ENCODE results near the gene PLPPR1.

PLPPR1 gene

DNA sequence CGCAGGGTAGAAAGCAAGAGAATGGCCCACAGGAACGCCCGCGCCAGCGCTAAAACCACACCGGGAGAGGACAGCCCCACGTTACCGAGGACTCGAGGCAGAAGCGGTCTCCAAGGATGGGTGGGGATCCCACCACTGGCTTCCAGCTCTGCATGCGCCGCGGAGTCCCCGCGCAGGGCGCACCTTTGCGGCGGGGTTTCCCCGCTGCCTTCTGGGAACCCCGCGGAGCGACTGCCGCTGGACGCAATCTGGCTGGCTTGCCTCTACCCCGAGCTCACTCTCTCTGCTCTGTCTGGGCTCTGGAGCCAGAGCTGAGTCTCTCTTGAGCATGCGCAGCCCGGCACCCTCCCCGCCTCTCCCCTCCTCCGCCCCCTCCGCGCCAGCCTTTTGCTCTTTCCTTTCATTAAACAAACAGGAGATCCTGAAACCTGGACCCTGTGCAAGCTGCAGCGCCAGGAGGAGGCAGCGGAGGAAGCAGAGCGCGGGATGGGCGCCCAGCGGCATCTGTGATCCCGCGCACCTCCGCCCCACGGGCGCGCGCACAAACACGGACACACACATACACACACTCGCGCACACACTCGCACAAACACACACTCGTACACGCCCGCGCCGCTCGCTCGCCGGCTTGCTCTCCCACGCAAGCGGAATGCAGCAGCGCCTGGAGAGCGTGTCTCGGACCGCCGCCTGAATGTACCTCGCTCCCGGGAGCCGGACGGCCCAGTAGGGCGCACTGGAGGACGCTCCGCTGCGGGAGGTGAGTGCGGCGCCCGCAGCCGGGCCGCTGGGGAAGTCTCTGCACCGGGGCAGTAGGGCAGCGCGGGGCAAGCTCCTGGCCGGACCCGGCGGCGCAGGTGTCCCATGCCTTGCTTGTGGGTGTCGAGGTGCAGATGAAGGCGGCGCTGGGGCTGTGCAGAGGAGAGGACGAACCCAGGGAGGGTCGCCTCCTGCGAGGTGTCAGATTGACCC is at the start of gene PLPPR1:
PLPPR1 (plus strand) TSS at position 382 of the 969 bp plus-strand sequence.
- no peak within 1 kb of the TSS for H3K27ac Mint-ChIP-seq
- no peak for DNase-seq
- H3K36me3 Mint-ChIP-seq (ENCODE audit: low read depth), result no peaks in the 10 kb centered on the region
- H3K9me3 Mint-ChIP-seq, result peaks cover under 1% of the 10 kb centered on the region
- peak within 1 kb of the TSS; percentile 14 for H3K4me3 Mint-ChIP-seq
- H3K27me3 Mint-ChIP-seq, result peaks cover 54% of the 10 kb centered on the region
- H3K4me1 Mint-ChIP-seq (ENCODE audit: low read depth), result no peaks in the 10 kb centered on the region

DNA sequence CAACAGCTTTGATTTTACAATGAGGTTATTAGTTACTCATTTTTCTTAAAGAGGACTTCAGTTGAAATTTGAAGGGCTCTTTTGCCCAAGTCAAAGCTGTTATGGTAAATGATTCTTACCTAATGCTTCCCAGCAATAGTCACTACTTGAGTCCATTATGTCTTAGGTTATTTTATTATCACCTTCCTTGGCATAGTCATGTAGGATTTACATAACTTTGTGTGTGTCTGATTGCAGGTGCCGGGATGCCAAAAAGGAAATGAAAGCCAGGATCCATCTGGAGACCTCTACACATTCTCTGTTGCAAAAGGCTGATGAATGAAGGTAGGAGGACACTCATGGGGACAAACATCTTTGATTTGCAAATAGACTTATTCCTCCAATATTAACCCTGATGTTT is 38.8 kb upstream of the PLPPR1 start:
- Mint-ChIP-seq H3K4me3 (no peak overlapping the region), H3K27ac (no peak overlapping the region), H3K36me3 (ENCODE audit: low read depth) (no peaks in the 10 kb centered on the region), H3K9me3 (no peaks in the 10 kb centered on the region), H3K27me3 (no peaks in the 10 kb centered on the region), H3K4me1 (ENCODE audit: low read depth) (no peaks in the 10 kb centered on the region)
- DNase-seq, result no peak

DNA sequence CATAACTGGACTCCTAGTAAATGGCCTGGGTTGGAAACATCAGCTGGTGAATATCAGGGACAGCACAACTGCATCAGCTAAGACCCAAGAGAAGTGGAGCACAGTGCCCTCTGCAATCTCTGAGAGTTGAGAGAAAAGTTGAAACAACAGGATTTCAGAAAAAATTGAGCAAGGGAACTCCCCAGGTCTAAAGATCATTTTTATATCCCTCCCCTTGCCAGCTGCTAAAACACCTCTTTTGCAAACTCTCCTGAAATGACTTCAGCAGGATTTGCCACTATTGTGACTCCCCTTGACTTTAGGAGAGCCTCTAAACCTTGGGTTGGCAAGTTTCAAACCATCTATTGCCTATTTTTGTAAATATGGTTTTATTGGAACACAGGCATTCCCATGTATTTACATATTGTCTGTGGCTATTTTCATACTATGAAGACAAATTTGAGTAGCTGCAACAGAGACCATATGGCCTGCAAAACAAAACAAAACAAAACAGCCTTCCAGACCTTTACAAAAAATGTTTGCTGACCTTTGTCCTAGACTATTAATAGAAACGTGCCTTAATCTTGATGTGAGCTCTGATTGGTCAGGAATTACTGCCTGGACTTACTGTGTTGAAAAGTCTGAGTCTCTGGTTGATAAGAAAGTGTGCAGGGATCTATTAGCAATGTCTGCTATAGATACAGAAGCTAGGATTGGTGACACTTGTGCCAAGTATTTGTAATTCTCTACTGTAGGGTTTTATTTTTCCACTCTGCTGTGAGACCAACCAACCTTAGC is 37.7 kb upstream of the PLPPR1 start:
- H3K4me3 Mint-ChIP-seq, result no peak overlapping the region
- H3K9me3 Mint-ChIP-seq, result no peaks in the 10 kb centered on the region
- no peaks in the 10 kb centered on the region for H3K4me1 Mint-ChIP-seq (ENCODE audit: low read depth)
- no peak for DNase-seq
- H3K27ac Mint-ChIP-seq, result no peak overlapping the region
- no peaks in the 10 kb centered on the region for H3K36me3 Mint-ChIP-seq (ENCODE audit: low read depth)
- H3K27me3 Mint-ChIP-seq, result no peaks in the 10 kb centered on the region

DNA sequence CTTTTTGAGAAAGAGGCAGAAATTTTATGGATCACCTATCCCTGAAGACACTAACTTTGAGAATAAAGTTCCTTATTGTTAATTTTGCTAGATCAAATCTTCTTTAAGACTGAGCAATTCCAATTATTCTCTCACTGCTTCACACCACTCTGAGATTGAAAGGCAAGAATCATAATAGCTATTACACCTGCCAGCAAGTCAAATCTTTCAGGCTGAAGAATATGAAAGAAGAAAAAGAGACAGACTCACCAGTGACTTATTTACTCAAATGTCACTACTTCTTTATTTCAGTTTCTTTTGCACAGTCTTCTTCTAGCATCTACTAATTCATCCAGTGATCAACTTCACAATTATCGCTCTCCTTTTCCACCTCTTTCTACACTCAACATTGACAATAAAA is 35.9 kb upstream of the PLPPR1 start:
- H3K27ac Mint-ChIP-seq, result no peak overlapping the region
- H3K4me1 Mint-ChIP-seq (ENCODE audit: low read depth), result no peaks in the 10 kb centered on the region
- H3K36me3 Mint-ChIP-seq (ENCODE audit: low read depth), result no peaks in the 10 kb centered on the region
- DNase-seq, result no peak
- no peaks in the 10 kb centered on the region for H3K27me3 Mint-ChIP-seq
- no peaks in the 10 kb centered on the region for H3K9me3 Mint-ChIP-seq
- H3K4me3 Mint-ChIP-seq, result no peak overlapping the region

DNA sequence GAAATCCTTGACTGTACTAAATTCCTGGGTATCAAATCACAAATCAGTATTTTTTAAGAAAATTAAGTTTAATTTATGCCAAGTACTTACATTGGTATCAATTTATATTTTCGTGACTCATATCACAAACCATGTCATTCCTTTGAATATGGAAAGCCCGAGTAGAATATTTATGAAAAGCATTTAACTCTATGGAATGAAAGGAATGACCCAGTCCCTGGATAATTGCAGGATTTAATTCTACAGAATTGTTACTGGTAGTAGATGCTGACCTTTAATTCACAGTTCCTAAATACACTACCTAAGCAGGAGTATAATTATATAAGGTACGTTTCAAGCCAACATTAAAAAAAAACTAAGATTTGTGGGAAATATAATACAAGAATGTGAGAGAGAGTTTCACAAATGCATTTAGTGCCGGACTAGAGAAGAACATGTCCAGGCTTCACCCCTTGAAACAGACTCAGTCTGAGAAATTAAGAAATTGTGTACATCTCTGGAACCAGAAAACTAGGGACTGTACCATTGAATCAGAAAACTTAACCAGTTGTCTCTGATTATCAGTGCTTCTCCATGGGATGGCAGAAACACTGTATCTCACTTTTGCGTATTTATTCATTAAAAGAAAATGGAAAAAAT is 28.5 kb upstream of the PLPPR1 start:
- H3K27me3 Mint-ChIP-seq, result no peaks in the 10 kb centered on the region
- no peak overlapping the region for H3K27ac Mint-ChIP-seq
- H3K4me1 Mint-ChIP-seq (ENCODE audit: low read depth), result no peaks in the 10 kb centered on the region
- no peak overlapping the region for H3K4me3 Mint-ChIP-seq
- DNase-seq, result no peak
- H3K9me3 Mint-ChIP-seq, result no peaks in the 10 kb centered on the region
- H3K36me3 Mint-ChIP-seq (ENCODE audit: low read depth), result no peaks in the 10 kb centered on the region

DNA sequence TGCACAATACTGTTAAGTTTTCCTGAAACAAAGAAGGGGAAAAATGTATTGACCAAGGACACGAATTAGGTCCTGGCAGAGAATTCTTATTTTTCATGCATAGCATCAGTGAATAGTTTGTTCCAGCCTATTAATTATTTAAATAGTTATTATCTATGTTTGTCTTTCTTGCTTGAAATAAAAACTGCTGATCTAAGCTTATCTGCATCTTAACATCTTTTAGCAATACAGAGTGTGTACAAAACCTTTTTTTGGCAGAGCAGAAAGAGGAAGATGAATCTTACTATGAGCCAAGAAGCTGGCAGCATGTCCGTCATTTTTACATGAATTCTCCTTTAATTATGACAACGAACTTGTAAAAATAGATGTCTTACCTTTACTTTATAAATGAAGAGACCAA is 23.3 kb upstream of the PLPPR1 start:
- peaks cover 17% of the 10 kb centered on the region for H3K9me3 Mint-ChIP-seq
- no peak overlapping the region for H3K27ac Mint-ChIP-seq
- no peaks in the 10 kb centered on the region for H3K36me3 Mint-ChIP-seq (ENCODE audit: low read depth)
- H3K4me3 Mint-ChIP-seq, result no peak overlapping the region
- H3K4me1 Mint-ChIP-seq (ENCODE audit: low read depth), result no peaks in the 10 kb centered on the region
- no peak for DNase-seq
- no peaks in the 10 kb centered on the region for H3K27me3 Mint-ChIP-seq

DNA sequence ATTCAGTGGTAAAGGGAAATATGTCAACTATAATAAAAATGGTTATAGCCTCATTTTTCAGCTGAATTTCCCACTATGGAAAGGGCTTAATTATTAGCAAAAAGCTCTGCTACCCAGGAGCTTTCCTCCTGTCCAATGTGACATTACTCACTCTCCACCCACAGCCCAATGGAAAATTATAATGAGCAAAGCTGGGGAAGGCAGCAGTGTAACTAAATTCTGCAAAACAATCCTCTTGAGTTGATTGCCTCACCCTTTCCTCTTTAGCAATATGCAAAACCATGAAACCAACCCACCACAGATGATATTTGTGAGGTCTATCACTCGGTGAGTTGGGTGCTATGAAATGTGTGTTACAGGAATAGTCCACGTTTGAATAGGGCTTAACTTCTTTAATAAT is 14.0 kb upstream of the PLPPR1 start:
- H3K27me3 Mint-ChIP-seq, result no peaks in the 10 kb centered on the region
- H3K4me3 Mint-ChIP-seq, result no peak overlapping the region

DNA sequence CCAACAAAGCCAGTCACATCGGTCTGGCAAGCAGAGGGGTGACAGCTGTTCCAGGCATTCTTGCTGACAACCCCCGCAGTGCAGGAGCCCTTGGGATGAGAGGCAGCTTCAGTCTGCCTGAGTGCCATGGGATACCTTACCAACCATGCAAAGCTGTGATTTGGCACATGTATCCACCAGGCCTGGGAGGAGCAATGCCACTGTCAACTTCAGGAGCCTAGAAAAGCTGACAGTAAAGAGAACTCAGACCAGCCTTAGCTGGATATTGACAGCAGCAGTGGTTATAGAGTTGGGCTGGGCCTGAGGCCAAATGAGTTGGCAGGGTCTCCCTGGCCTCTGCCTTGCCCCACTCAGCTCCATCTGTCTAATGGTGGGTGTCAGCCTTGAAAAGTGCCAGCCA is 10.1 kb upstream of the PLPPR1 start:
- Mint-ChIP-seq H3K4me1 (ENCODE audit: low read depth) (no peaks in the 10 kb centered on the region), H3K9me3 (no peaks in the 10 kb centered on the region), H3K36me3 (ENCODE audit: low read depth) (no peaks in the 10 kb centered on the region), H3K4me3 (no peak overlapping the region), H3K27me3 (no peaks in the 10 kb centered on the region), H3K27ac (no peak overlapping the region)
- no peak for DNase-seq

More for the DNA sequence above, 14.0 kb upstream of the PLPPR1 start:
- Mint-ChIP-seq H3K4me1 (ENCODE audit: low read depth) (no peaks in the 10 kb centered on the region), H3K36me3 (ENCODE audit: low read depth) (no peaks in the 10 kb centered on the region), H3K9me3 (no peaks in the 10 kb centered on the region), H3K27ac (no peak overlapping the region)
- DNase-seq, result no peak

DNA sequence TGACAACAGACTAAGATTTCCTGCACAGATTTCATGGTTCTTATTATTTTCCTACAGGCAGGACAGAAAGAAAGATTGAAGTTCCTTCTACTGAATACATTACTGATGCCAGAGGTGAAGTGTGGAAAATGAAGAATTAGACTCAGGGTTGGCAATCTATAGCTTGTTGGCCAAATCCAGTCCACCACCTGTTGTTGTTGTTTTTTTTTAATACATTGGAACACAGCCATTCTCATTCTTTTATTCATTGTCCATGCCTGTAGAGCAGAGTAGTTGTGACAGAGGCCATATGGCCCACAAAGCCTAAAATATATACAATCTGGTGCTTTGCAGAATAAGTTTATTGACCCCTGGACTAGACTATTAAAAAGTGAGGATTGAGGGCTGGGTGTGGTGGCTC is 5.8 kb upstream of the PLPPR1 start:
- Mint-ChIP-seq H3K27me3 (peaks cover 19% of the 10 kb centered on the region), H3K4me3 (no peak overlapping the region), H3K27ac (no peak overlapping the region), H3K9me3 (peaks cover 2% of the 10 kb centered on the region), H3K36me3 (ENCODE audit: low read depth) (no peaks in the 10 kb centered on the region), H3K4me1 (ENCODE audit: low read depth) (no peaks in the 10 kb centered on the region)
- no peak for DNase-seq

DNA sequence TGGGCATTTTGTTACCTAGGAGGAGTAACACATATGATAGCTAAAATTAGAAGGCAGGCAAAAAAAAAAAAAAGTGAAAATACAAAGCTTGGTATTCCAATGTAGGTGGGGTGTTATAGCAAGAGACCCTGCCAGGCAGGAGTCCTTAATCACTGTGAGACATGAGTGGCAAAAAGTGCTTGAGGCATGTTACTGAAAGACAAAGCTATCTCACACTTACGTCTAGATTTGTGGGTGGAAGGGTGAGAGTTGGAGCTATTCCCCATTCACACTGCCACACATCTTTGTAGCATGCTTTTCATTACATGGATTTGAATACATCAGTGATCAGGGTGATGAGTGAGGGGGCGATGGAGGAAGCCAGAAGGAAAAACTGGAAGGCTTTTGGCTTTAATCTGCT is 2.6 kb upstream of the PLPPR1 start:
- no peak overlapping the region for H3K4me3 Mint-ChIP-seq
- no peaks in the 10 kb centered on the region for H3K36me3 Mint-ChIP-seq (ENCODE audit: low read depth)
- H3K27ac Mint-ChIP-seq, result no peak overlapping the region
- DNase-seq, result no peak
- no peaks in the 10 kb centered on the region for H3K4me1 Mint-ChIP-seq (ENCODE audit: low read depth)
- peaks cover 46% of the 10 kb centered on the region for H3K27me3 Mint-ChIP-seq
- peaks cover 2% of the 10 kb centered on the region for H3K9me3 Mint-ChIP-seq

DNA sequence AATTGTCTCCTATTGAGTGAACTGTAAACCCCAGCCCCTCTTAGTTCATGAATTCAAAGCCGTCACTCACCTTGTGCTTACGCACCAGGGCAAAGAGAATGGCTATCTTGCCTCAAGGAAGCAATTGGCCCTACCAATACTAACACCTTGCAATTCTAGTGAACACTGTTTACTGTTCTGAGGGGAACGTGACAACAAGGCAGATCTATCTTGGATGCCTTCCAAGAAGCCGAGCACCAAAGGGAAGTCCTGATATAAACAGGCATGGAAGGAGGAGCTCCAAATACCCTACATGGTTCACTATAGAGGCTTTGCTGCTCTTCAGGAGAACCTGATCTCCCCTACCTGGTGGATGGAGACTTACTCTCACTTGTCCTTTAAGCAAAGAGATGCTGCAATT is 1.7 kb upstream of the PLPPR1 start:
- Mint-ChIP-seq H3K27ac (no peak overlapping the region), H3K9me3 (peaks cover 2% of the 10 kb centered on the region), H3K4me3 (no peak overlapping the region), H3K27me3 (peaks cover 51% of the 10 kb centered on the region), H3K4me1 (ENCODE audit: low read depth) (no peaks in the 10 kb centered on the region), H3K36me3 (ENCODE audit: low read depth) (no peaks in the 10 kb centered on the region)
- no peak for DNase-seq

DNA sequence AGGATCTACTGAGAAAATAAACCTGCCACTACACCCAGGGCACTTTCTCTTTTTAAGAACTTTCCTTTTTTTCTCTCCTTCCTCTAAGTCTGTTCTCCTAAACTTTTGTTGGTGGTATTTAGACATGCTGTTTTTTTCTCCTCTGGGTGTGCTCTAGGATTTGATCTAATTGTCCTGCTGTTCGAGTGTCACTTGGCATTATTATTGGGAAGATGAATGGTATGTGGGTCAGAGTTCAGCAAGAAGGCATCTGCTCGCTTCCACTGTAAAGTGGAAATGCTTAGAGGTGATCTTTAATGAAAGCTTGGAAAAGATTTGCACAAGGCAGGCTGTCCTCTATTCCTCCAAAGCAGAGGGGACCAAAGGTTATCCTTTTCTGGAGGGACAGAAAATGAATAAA is 1.3 kb upstream of the PLPPR1 start:
- Mint-ChIP-seq H3K4me3 (no peak overlapping the region), H3K9me3 (peaks cover 2% of the 10 kb centered on the region), H3K27ac (no peak overlapping the region), H3K4me1 (ENCODE audit: low read depth) (no peaks in the 10 kb centered on the region), H3K27me3 (peaks cover 55% of the 10 kb centered on the region), H3K36me3 (ENCODE audit: low read depth) (no peaks in the 10 kb centered on the region)
- DNase-seq, result no peak

DNA sequence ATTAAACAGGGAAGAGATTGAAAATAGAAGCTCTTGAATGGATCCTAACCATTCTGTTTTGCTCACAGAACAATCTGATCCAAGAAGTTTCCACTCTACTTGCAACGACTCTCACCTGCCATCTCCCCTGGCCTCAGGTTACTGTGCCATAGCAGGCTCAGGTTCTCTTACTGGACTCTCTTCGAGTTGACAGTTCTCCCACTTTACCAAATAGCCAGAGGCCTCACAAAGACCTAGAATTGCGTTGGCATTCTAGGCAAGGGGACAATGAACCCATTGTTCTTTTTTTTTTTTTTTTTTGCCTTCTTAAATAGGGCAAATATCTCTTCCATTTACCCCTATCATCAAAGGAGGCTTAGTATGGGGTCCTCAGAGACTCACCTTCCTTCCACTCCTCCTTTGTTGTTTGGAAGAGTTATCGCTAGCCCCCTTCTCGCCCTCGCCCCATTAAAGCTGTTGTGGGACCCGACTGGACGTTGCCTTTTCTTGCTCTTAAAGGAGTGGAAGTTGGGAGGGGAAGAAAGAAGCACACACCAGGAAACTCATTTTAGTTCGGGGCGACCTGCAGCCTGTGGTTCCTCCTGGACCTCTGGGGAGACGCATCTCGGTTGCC is 688 bp upstream of the PLPPR1 start:
- H3K4me3 Mint-ChIP-seq, result no peak overlapping the region

DNA sequence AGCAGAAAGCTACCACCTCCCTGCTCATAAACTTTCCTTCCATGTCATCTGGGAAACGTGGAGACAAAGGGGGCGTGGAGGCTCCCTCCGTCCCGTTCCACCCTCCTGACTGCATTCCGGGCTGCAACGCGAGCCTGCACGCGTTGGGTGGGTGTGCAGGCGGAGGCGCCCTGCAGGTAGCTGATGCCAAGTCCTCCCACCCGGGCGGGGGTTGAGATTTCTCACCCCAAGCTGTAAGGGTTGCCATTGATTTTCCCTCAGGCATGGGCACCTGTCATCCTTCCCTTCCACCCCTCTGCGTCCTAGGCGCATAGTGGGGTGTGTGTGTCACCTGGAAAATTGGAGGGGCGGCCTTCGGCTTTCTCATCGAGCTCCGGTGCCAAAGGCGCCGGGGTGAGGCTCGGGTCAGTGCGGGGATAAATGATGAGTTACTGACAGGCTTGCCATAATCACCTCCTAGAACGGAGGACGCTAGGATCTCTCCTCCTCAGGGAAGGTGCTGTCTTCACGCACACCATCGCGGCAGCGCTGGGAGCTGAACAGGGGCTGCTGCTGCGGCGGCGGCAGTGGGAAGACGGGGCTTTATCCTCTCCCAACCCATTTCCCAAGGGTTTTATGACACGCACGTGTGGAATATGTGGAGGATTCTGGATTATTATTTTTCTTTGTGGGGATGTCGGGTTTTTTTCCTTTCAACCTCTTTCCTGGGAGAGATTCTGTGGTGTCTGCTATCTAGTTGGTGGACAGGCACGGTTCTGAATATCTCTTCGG is 973 bp downstream of the PLPPR1 start:
- H3K27ac Mint-ChIP-seq, result no peak overlapping the region
- no peak for DNase-seq
- no peaks in the 10 kb centered on the region for H3K4me1 Mint-ChIP-seq (ENCODE audit: low read depth)
- peaks cover 53% of the 10 kb centered on the region for H3K27me3 Mint-ChIP-seq
- H3K4me3 Mint-ChIP-seq, result no peak overlapping the region
- H3K9me3 Mint-ChIP-seq, result no peaks in the 10 kb centered on the region
- H3K36me3 Mint-ChIP-seq (ENCODE audit: low read depth), result no peaks in the 10 kb centered on the region

More for the DNA sequence above, 688 bp upstream of the PLPPR1 start:
- Mint-ChIP-seq H3K9me3 (peaks cover 2% of the 10 kb centered on the region), H3K4me1 (ENCODE audit: low read depth) (no peaks in the 10 kb centered on the region), H3K27ac (no peak overlapping the region), H3K27me3 (peaks cover 55% of the 10 kb centered on the region), H3K36me3 (ENCODE audit: low read depth) (no peaks in the 10 kb centered on the region)
- no peak for DNase-seq
